ENCODE measurements around the gene CAMK2N1. TPM values are rescaled to one million over a fixed set of nuclear protein-coding genes. Genes with fewer than 3 reads are reported as not detected.

The CAMK2N1 gene
- total and polyA plus RNA-seq, 2 of the 13 experiments (the other 11 are each of a cell fraction or from before 2014, with no cell fraction given), result 38.0 to 38.6 TPM

DNA sequence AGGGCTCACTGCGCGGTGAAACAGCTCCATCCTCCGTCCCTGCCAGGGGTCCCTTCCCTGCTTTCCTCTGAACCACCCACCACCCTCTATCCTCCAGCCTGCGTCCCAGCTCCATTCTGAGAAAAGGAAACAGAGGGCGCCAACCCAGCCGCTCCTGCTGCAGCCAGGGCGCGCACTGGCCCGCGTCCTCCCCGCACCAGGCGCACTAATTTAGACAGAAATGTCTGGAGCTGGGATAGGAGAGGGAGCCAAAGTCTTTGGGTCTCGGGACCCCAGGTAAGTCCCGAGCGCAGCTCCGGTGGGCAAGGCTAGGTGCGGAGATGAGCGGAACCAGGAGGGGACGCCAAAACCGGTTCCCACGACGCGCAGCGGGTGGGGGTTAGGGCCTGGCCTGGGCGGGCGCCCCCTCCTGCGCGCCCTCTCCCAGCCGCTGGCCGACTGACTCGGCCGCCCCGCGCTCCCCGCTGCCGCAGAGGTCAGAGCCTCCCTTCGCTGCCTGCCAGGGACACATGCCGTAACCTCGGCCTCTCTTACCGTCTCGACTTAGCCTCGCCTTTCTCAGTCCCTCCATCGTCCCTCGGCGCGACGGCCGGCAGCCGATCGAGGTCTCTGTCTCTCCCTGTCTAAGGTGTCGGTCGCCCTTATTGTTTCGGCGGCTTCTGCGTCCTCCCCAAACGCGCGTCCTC, 2.0 kb downstream of the CAMK2N1 start (continued):
- TF ChIP-seq, protein P1, sequence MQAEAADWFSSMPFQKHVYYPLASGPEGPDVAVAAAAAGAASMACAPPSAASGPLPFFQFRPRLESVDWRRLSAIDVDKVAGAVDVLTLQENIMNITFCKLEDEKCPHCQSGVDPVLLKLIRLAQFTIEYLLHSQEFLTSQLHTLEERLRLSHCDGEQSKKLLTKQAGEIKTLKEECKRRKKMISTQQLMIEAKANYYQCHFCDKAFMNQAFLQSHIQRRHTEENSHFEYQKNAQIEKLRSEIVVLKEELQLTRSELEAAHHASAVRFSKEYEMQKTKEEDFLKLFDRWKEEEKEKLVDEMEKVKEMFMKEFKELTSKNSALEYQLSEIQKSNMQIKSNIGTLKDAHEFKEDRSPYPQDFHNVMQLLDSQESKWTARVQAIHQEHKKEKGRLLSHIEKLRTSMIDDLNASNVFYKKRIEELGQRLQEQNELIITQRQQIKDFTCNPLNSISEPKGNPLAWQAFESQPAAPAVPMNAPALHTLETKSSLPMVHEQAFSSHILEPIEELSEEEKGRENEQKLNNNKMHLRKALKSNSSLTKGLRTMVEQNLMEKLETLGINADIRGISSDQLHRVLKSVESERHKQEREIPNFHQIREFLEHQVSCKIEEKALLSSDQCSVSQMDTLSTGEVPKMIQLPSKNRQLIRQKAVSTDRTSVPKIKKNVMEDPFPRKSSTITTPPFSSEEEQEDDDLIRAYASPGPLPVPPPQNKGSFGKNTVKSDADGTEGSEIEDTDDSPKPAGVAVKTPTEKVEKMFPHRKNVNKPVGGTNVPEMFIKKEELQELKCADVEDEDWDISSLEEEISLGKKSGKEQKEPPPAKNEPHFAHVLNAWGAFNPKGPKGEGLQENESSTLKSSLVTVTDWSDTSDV (CRISPR knock-in tag; IDR thresholded peaks at IDR 0.05), result no peak
- TF ChIP-seq, protein P2, sequence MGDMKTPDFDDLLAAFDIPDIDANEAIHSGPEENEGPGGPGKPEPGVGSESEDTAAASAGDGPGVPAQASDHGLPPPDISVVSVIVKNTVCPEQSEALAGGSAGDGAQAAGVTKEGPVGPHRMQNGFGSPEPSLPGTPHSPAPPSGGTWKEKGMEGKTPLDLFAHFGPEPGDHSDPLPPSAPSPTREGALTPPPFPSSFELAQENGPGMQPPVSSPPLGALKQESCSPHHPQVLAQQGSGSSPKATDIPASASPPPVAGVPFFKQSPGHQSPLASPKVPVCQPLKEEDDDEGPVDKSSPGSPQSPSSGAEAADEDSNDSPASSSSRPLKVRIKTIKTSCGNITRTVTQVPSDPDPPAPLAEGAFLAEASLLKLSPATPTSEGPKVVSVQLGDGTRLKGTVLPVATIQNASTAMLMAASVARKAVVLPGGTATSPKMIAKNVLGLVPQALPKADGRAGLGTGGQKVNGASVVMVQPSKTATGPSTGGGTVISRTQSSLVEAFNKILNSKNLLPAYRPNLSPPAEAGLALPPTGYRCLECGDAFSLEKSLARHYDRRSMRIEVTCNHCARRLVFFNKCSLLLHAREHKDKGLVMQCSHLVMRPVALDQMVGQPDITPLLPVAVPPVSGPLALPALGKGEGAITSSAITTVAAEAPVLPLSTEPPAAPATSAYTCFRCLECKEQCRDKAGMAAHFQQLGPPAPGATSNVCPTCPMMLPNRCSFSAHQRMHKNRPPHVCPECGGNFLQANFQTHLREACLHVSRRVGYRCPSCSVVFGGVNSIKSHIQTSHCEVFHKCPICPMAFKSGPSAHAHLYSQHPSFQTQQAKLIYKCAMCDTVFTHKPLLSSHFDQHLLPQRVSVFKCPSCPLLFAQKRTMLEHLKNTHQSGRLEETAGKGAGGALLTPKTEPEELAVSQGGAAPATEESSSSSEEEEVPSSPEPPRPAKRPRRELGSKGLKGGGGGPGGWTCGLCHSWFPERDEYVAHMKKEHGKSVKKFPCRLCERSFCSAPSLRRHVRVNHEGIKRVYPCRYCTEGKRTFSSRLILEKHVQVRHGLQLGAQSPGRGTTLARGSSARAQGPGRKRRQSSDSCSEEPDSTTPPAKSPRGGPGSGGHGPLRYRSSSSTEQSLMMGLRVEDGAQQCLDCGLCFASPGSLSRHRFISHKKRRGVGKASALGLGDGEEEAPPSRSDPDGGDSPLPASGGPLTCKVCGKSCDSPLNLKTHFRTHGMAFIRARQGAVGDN (CRISPR knock-in tag; IDR thresholded peaks at IDR 0.05), result peak; percentile 76
- TF ChIP-seq, protein P3, sequence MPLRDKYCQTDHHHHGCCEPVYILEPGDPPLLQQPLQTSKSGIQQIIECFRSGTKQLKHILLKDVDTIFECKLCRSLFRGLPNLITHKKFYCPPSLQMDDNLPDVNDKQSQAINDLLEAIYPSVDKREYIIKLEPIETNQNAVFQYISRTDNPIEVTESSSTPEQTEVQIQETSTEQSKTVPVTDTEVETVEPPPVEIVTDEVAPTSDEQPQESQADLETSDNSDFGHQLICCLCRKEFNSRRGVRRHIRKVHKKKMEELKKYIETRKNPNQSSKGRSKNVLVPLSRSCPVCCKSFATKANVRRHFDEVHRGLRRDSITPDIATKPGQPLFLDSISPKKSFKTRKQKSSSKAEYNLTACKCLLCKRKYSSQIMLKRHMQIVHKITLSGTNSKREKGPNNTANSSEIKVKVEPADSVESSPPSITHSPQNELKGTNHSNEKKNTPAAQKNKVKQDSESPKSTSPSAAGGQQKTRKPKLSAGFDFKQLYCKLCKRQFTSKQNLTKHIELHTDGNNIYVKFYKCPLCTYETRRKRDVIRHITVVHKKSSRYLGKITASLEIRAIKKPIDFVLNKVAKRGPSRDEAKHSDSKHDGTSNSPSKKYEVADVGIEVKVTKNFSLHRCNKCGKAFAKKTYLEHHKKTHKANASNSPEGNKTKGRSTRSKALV (CRISPR knock-in tag; IDR thresholded peaks at IDR 0.05), result peak; percentile 98
- TF ChIP-seq, protein P4, sequence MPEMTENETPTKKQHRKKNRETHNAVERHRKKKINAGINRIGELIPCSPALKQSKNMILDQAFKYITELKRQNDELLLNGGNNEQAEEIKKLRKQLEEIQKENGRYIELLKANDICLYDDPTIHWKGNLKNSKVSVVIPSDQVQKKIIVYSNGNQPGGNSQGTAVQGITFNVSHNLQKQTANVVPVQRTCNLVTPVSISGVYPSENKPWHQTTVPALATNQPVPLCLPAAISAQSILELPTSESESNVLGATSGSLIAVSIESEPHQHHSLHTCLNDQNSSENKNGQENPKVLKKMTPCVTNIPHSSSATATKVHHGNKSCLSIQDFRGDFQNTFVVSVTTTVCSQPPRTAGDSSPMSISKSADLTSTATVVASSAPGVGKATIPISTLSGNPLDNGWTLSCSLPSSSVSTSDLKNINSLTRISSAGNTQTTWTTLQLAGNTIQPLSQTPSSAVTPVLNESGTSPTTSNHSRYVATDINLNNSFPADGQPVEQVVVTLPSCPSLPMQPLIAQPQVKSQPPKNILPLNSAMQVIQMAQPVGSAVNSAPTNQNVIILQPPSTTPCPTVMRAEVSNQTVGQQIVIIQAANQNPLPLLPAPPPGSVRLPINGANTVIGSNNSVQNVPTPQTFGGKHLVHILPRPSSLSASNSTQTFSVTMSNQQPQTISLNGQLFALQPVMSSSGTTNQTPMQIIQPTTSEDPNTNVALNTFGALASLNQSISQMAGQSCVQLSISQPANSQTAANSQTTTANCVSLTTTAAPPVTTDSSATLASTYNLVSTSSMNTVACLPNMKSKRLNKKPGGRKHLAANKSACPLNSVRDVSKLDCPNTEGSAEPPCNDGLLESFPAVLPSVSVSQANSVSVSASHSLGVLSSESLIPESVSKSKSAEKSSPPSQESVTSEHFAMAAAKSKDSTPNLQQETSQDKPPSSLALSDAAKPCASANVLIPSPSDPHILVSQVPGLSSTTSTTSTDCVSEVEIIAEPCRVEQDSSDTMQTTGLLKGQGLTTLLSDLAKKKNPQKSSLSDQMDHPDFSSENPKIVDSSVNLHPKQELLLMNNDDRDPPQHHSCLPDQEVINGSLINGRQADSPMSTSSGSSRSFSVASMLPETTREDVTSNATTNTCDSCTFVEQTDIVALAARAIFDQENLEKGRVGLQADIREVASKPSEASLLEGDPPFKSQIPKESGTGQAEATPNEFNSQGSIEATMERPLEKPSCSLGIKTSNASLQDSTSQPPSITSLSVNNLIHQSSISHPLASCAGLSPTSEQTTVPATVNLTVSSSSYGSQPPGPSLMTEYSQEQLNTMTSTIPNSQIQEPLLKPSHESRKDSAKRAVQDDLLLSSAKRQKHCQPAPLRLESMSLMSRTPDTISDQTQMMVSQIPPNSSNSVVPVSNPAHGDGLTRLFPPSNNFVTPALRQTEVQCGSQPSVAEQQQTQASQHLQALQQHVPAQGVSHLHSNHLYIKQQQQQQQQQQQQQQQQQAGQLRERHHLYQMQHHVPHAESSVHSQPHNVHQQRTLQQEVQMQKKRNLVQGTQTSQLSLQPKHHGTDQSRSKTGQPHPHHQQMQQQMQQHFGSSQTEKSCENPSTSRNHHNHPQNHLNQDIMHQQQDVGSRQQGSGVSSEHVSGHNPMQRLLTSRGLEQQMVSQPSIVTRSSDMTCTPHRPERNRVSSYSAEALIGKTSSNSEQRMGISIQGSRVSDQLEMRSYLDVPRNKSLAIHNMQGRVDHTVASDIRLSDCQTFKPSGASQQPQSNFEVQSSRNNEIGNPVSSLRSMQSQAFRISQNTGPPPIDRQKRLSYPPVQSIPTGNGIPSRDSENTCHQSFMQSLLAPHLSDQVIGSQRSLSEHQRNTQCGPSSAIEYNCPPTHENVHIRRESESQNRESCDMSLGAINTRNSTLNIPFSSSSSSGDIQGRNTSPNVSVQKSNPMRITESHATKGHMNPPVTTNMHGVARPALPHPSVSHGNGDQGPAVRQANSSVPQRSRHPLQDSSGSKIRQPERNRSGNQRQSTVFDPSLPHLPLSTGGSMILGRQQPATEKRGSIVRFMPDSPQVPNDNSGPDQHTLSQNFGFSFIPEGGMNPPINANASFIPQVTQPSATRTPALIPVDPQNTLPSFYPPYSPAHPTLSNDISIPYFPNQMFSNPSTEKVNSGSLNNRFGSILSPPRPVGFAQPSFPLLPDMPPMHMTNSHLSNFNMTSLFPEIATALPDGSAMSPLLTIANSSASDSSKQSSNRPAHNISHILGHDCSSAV (CRISPR knock-in tag; IDR thresholded peaks at IDR 0.05; ENCODE audit: borderline replicate concordance), result no peak
- TF ChIP-seq HNRNPL (IDR thresholded peaks at IDR 0.05; ENCODE audit: low read depth, low read length) (no peak), SRSF1 (optimal IDR thresholded peaks at IDR 0.05; ENCODE audit: low read depth, low read length) (no peak)
- TF ChIP-seq, protein P5, sequence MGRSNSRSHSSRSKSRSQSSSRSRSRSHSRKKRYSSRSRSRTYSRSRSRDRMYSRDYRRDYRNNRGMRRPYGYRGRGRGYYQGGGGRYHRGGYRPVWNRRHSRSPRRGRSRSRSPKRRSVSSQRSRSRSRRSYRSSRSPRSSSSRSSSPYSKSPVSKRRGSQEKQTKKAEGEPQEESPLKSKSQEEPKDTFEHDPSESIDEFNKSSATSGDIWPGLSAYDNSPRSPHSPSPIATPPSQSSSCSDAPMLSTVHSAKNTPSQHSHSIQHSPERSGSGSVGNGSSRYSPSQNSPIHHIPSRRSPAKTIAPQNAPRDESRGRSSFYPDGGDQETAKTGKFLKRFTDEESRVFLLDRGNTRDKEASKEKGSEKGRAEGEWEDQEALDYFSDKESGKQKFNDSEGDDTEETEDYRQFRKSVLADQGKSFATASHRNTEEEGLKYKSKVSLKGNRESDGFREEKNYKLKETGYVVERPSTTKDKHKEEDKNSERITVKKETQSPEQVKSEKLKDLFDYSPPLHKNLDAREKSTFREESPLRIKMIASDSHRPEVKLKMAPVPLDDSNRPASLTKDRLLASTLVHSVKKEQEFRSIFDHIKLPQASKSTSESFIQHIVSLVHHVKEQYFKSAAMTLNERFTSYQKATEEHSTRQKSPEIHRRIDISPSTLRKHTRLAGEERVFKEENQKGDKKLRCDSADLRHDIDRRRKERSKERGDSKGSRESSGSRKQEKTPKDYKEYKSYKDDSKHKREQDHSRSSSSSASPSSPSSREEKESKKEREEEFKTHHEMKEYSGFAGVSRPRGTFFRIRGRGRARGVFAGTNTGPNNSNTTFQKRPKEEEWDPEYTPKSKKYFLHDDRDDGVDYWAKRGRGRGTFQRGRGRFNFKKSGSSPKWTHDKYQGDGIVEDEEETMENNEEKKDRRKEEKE (IDR thresholded peaks at IDR 0.05), result no peak
